GM18511 (cell line): Measurements from ENCODE around the gene CYP2U1.
"Not testable (repeated sequence)": the region's sequence is repeated elsewhere in the genome, so short reads cannot be mapped to it uniquely, and the experiment has no call there.

Experiments
- ATAC-seq: cut with Tn5 transposase; IDR thresholded peaks from one replicate; pipeline ENCODE4 v1.9.1; 2021; ENCODE audit warnings: mild to moderate bottlenecking, moderate library complexity; ENCODE audit not compliant: unreplicated experiment

CYP2U1 gene

GRCh38 chr4:107916623-107917022 is 14.7 kb upstream of the CYP2U1 start:
- ATAC-seq: no peak

- no peak for ATAC-seq
Observed at GRCh38 chr4:107917500-107917899, 13.8 kb upstream of the CYP2U1 start.

- no peak for ATAC-seq
Observed at GRCh38 chr4:107922486-107923473, 8.6 kb upstream of the CYP2U1 start.

- ATAC-seq: not testable (repeated sequence)
Observed at GRCh38 chr4:107925713-107926112, 5.6 kb upstream of the CYP2U1 start.

- not testable (repeated sequence) for ATAC-seq
Observed at GRCh38 chr4:107926875-107927274, 4.5 kb upstream of the CYP2U1 start.

GRCh38 chr4:107931775-107932321 is 499 bp downstream of the CYP2U1 start:
- ATAC-seq: peak; percentile 32

- ATAC-seq: no peak
Observed at GRCh38 chr4:107935246-107935645, 3.9 kb downstream of the CYP2U1 start.

- ATAC-seq: peak; percentile 57
Observed at GRCh38 chr4:107937040-107937439, 5.7 kb downstream of the CYP2U1 start.

- no peak for ATAC-seq
Observed at GRCh38 chr4:107939307-107939706, 8.0 kb downstream of the CYP2U1 start.

- no peak for ATAC-seq
Observed at GRCh38 chr4:107945809-107946208, 14.5 kb downstream of the CYP2U1 start.

- no peak for ATAC-seq
Observed at GRCh38 chr4:107950746-107951540, 19.6 kb downstream of the CYP2U1 start.

GRCh38 chr4:107951551-107951950 is 20.2 kb downstream of the CYP2U1 start:
- ATAC-seq: no peak

- no peak for ATAC-seq
Observed at GRCh38 chr4:107956011-107956410, 24.7 kb downstream of the CYP2U1 start.

GRCh38 chr4:107966903-107967302 is 35.6 kb downstream of the CYP2U1 start:
- ATAC-seq: no peak

GRCh38 chr4:107967519-107967918 is 36.2 kb downstream of the CYP2U1 start:
- ATAC-seq: not testable (repeated sequence)

- ATAC-seq: not testable (repeated sequence)
Observed at GRCh38 chr4:107967921-107968320, 36.6 kb downstream of the CYP2U1 start.

- no peak for ATAC-seq
Observed at GRCh38 chr4:107970063-107970798, 38.9 kb downstream of the CYP2U1 start.

GRCh38 chr4:107972605-107973004 is 41.3 kb downstream of the CYP2U1 start:
- no peak for ATAC-seq

GRCh38 chr4:107974523-107974922 is 43.2 kb downstream of the CYP2U1 start:
- ATAC-seq: no peak

GRCh38 chr4:107977482-107977881 is 46.1 kb downstream of the CYP2U1 start:
- ATAC-seq: no peak
